ENCODE data around the gene HLA-DOA. TPM values are rescaled to one million over a fixed set of nuclear protein-coding genes. Genes with fewer than 3 reads are reported as not detected.

Gene HLA-DOA
- total and polyA plus RNA-seq, 10 of the 15 experiments (the other 5 are each of a cell fraction or from before 2014, with no cell fraction given): 8.8 to 108 (median 58.3) TPM

DNA sequence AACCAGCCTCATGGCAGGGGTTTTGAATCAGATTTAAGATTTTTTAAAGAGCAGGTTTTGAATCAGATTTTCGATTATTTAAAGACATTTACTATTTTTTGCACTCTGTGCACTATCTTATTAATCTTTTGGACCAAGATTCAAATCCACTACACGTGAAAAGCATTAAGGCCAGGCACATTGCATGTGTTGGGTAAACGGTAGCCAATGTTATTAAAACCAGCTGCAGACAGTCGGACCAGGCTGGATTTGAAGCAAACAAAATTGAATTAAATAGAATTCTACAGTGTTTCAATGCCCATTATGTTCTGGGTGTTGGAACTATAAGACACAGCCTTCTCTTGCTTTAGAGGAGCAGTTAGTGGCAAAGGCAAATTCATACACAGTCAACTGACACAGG lies 7.7 kb downstream of the HLA-DOA start:
- Histone ChIP-seq H3K4me2 (ENCODE audit: control insufficient read depth, insufficient read depth) (no peak overlapping the region), H3K4me3 (no peak overlapping the region), H3K27ac (ENCODE audit: control insufficient read depth, insufficient read depth) (no peak overlapping the region), H3K9me3 (replicated peaks; ENCODE audit: control insufficient read depth, insufficient read depth, low read length) (no peaks in the 10 kb centered on the region), H2AFZ (ENCODE audit: control insufficient read depth, low read depth, low read length) (no peak overlapping the region), H3K79me2 (ENCODE audit: control insufficient read depth, insufficient read depth, low read length) (no peaks in the 10 kb centered on the region), H3K9ac (ENCODE audit: control insufficient read depth, insufficient read depth, low read length) (no peak overlapping the region), H3K27me3 (replicated peaks in 1 of 2; ENCODE audit: control insufficient read depth in 2 of 2, insufficient read depth in 2 of 2, low read length in 1 of 2) (no peaks in the 10 kb centered on the region), H3K4me1 (ENCODE audit: control insufficient read depth, insufficient read depth, low read length) (peaks cover 7% of the 10 kb centered on the region; the same call in 1 of the 2 replicates), H4K20me1 (ENCODE audit: control insufficient read depth, insufficient read depth) (no peaks in the 10 kb centered on the region), H3K36me3 (ENCODE audit: control insufficient read depth in 2 of 2, insufficient read depth in 2 of 2, low read length in 1 of 2) (peaks cover 0 to 7% of the 10 kb centered on the region in 2 experiments; a peak in 1 of 4 replicates)
- TF ChIP-seq BHLHE40 (IDR thresholded peaks at IDR 0.05; ENCODE audit: borderline replicate concordance in 1 of 2, low read depth in 2 of 2, low read length in 1 of 2): no peak
- no peak for TF ChIP-seq BACH1 (IDR thresholded peaks at IDR 0.05; ENCODE audit: borderline replicate concordance)
- no peak for TF ChIP-seq ZNF217 (IDR thresholded peaks at IDR 0.05)
- no peak for TF ChIP-seq MYC (IDR thresholded peaks at IDR 0.05; ENCODE audit: insufficient read depth, insufficient read length, insufficient replicate concordance, low read length, severe bottlenecking)
- RAD21 ChIA-PET (ENCODE audit: unreplicated experiment): interaction anchor here (0.8 to 1.1 kb wide), 3 partner anchors 88 to 171 kb away, joined by 3 read pairs; no protein-coding TSS in a partner anchor
- FAIRE-seq (no peak), DNase-seq (ENCODE audit: low read depth, low spot score) (no peak), ATAC-seq (no peak)
- BruUV-seq (replicated peaks): no TSS peak
- 46% methylated on average over 4 of the region's 4 CpGs for WGBS (ENCODE audit: insufficient coverage, insufficient replicate concordance, low lambda C conversion rate, missing lambda C conversion rate)
- in situ Hi-C loops (cut with MboI) (loop anchor here (5.0 kb wide), 1 partner anchor 246 kb away; no protein-coding TSS in a partner anchor), intact Hi-C loops (cut with micrococcal nuclease; ENCODE audit: unreplicated experiment) (loop anchor here (5.0 kb wide), 1 partner anchor 246 kb away; no protein-coding TSS in a partner anchor)
- POLR2A ChIA-PET: interaction anchor here (0.6 to 1.9 kb wide), 5 partner anchors 13 to 179 kb away, joined by 3 to 5 read pairs (median 4); no protein-coding TSS in a partner anchor
- CTCF ChIA-PET: interaction anchor here (0.7 to 3.8 kb wide), 15 partner anchors 7 to 247 kb away, joined by 3 to 26 read pairs (median 6); no protein-coding TSS in a partner anchor
- SMC1A ChIA-PET (ENCODE audit: uncharacterized antibody, unreplicated experiment): interaction anchor here (0.8 to 2.4 kb wide), 7 partner anchors 13 to 245 kb away, joined by 3 to 13 read pairs (median 4); no protein-coding TSS in a partner anchor

DNA sequence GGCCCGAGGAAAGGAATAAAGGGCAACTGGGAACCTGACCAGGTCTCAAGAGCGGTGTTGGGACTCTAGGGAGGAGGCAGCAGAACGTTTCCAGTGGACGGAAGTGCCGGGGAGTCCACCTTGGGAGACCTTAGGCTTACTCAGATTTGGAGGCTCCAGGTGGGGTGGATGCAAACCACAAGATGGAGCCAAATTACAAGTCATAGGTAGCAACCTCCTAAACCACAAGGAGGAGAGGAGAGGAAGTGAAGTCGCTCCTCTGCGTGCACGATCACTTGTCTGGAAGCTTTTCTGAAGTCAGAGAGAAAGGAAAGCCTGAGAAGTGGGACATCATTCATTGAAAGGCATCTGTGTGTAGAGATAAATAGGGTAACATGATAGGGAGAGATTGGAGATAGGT lies 9.3 kb downstream of the HLA-DOA start:
- Histone ChIP-seq H3K79me2 (ENCODE audit: control insufficient read depth, insufficient read depth, low read length) (no peaks in the 10 kb centered on the region), H3K4me2 (ENCODE audit: control insufficient read depth, insufficient read depth) (0 out of 2 replicates have a peak overlapping the region, but pooled peaks have one; percentile 12), H3K4me3 (no peak overlapping the region), H3K9me3 (replicated peaks; ENCODE audit: control insufficient read depth, insufficient read depth, low read length) (no peaks in the 10 kb centered on the region), H3K36me3 (ENCODE audit: control insufficient read depth in 2 of 2, insufficient read depth in 2 of 2, low read length in 1 of 2) (no peaks in the 10 kb centered on the region), H4K20me1 (ENCODE audit: control insufficient read depth, insufficient read depth) (no peaks in the 10 kb centered on the region), H3K9ac (ENCODE audit: control insufficient read depth, insufficient read depth, low read length) (peak overlapping the region; percentile 15; the same call in 1 of the 2 replicates), H3K27me3 (replicated peaks in 1 of 2; ENCODE audit: control insufficient read depth in 2 of 2, insufficient read depth in 2 of 2, low read length in 1 of 2) (no peaks in the 10 kb centered on the region), H3K4me1 (ENCODE audit: control insufficient read depth, insufficient read depth, low read length) (peaks cover 7% of the 10 kb centered on the region; the same call in 1 of the 2 replicates), H2AFZ (ENCODE audit: control insufficient read depth, low read depth, low read length) (peak overlapping the region; percentile 34; the same call in 1 of the 2 replicates), H3K27ac (ENCODE audit: control insufficient read depth, insufficient read depth) (no peak overlapping the region)
- no TSS peak for BruUV-seq (replicated peaks)
- ATAC-seq: peak; percentile 89
- ChIA-PET CTCF (interaction anchor here (0.6 to 3.8 kb wide), 30 partner anchors 9 to 249 kb away, joined by 3 to 26 read pairs (median 4); no protein-coding TSS in a partner anchor), SMC1A (ENCODE audit: uncharacterized antibody, unreplicated experiment) (interaction anchor here (0.7 to 2.4 kb wide), 24 partner anchors 8 to 250 kb away, joined by 3 to 13 read pairs (median 4); partner anchors contain the start of gene HLA-DOA), POLR2A (interaction anchor here (0.6 to 1.9 kb wide), 5 partner anchors 28 to 127 kb away, joined by 3 to 5 read pairs (median 4); partner anchors contain the start of gene BRD2), RAD21 (ENCODE audit: unreplicated experiment) (interaction anchor here (0.6 to 2.6 kb wide), 7 partner anchors 10 to 173 kb away, joined by 3 to 7 read pairs (median 3); partner anchors contain the start of gene HLA-DPB1)
- intact Hi-C loops (cut with micrococcal nuclease; ENCODE audit: unreplicated experiment): loop anchor here (5.0 kb wide), 1 partner anchor 247 kb away; no protein-coding TSS in a partner anchor
- FAIRE-seq: no peak
- in situ Hi-C loops (cut with MboI): loop anchor here (5.0 kb wide), 1 partner anchor 247 kb away; no protein-coding TSS in a partner anchor
- under 1% methylated on average over 8 of the region's 8 CpGs for WGBS (ENCODE audit: insufficient coverage, insufficient replicate concordance, low lambda C conversion rate, missing lambda C conversion rate)
- DNase-seq (ENCODE audit: low read depth, low spot score): no peak
- peak; percentile 33; the same call in 1 of the 2 replicates for TF ChIP-seq SMC3 (IDR thresholded peaks at IDR 0.05; ENCODE audit: borderline replicate concordance, low read length)
- no peak for TF ChIP-seq MTA2 (IDR thresholded peaks at IDR 0.05; ENCODE audit: low read depth)
- TF ChIP-seq CBFB (IDR thresholded peaks at IDR 0.05; ENCODE audit: low read depth): peak; percentile 71; the same call in 1 of the 2 replicates
- TF ChIP-seq, protein P1, sequence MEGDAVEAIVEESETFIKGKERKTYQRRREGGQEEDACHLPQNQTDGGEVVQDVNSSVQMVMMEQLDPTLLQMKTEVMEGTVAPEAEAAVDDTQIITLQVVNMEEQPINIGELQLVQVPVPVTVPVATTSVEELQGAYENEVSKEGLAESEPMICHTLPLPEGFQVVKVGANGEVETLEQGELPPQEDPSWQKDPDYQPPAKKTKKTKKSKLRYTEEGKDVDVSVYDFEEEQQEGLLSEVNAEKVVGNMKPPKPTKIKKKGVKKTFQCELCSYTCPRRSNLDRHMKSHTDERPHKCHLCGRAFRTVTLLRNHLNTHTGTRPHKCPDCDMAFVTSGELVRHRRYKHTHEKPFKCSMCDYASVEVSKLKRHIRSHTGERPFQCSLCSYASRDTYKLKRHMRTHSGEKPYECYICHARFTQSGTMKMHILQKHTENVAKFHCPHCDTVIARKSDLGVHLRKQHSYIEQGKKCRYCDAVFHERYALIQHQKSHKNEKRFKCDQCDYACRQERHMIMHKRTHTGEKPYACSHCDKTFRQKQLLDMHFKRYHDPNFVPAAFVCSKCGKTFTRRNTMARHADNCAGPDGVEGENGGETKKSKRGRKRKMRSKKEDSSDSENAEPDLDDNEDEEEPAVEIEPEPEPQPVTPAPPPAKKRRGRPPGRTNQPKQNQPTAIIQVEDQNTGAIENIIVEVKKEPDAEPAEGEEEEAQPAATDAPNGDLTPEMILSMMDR (IDR thresholded peaks at IDR 0.05 in 2 of 3, conservative IDR thresholded peaks at IDR 0.05 in 1 of 3; ENCODE audit: control insufficient read depth in 2 of 3, extremely low read depth in 1 of 3, insufficient read depth in 1 of 3, low read depth in 3 of 3, low read length in 3 of 3): peak; percentile 51 to 60 (median 53)
- TF ChIP-seq CHD1 (IDR thresholded peaks at IDR 0.05; ENCODE audit: low read depth, low read length): no peak
- no peak for TF ChIP-seq CEBPB (IDR thresholded peaks at IDR 0.05; ENCODE audit: borderline replicate concordance in 1 of 2, low read depth in 2 of 2, low read length in 2 of 2)
- TF ChIP-seq POU2F2 (IDR thresholded peaks at IDR 0.05; ENCODE audit: borderline replicate concordance, low read depth, low read length): 0 out of 3 replicates have a peak, but pooled peaks have one; percentile 16
- TF ChIP-seq SIN3A (IDR thresholded peaks at IDR 0.05; ENCODE audit: low read depth, low read length): no peak
- TF ChIP-seq SIX5 (IDR thresholded peaks at IDR 0.05; ENCODE audit: low read depth, low read length, severe bottlenecking): no peak
